GM19351 (cell line): ENCODE results near the gene SAP25.
A peak's percentile ranks its signal among the peaks of the same experiment; 100 is the strongest.
"Not testable (repeated sequence)": the region's sequence is repeated elsewhere in the genome, so short reads cannot be mapped to it uniquely, and the experiment has no call there.

Experiments used
- ATAC-seq: cut with Tn5 transposase; IDR thresholded peaks from one replicate; pipeline ENCODE4 v1.9.1; 2021; ENCODE audit warnings: mild to moderate bottlenecking, moderate library complexity; ENCODE audit not compliant: unreplicated experiment

Gene SAP25

GRCh38 chr7:100576384-100576993, 2.8 kb upstream of the SAP25 start:
- no peak for ATAC-seq

- no peak for ATAC-seq
Observed at GRCh38 chr7:100575746-100576383, 2.2 kb upstream of the SAP25 start.

- no peak for ATAC-seq
Observed at GRCh38 chr7:100575206-100575631, 1.5 kb upstream of the SAP25 start.

- no peak for ATAC-seq
Observed at GRCh38 chr7:100574362-100575205, 884 bp upstream of the SAP25 start.

GRCh38 chr7:100572949-100573675, 588 bp downstream of the SAP25 start:
- no peak for ATAC-seq

- ATAC-seq: no peak
Observed at GRCh38 chr7:100572281-100572948, 1.3 kb downstream of the SAP25 start.

GRCh38 chr7:100571829-100572116, 1.9 kb downstream of the SAP25 start:
- no peak for ATAC-seq

- ATAC-seq: no peak
Observed at GRCh38 chr7:100570954-100571828, 2.5 kb downstream of the SAP25 start.

- peak; percentile 57 for ATAC-seq
Observed at GRCh38 chr7:100568896-100569844, 4.5 kb downstream of the SAP25 start.

- no peak for ATAC-seq
Observed at GRCh38 chr7:100568176-100568895, 5.4 kb downstream of the SAP25 start.

GRCh38 chr7:100567751-100568175, 5.9 kb downstream of the SAP25 start:
- ATAC-seq: no peak

GRCh38 chr7:100567031-100567730, 6.5 kb downstream of the SAP25 start:
- no peak for ATAC-seq

- no peak for ATAC-seq
Observed at GRCh38 chr7:100566018-100566531, 7.6 kb downstream of the SAP25 start.

- no peak for ATAC-seq
Observed at GRCh38 chr7:100565133-100565571, 8.5 kb downstream of the SAP25 start.

- ATAC-seq: not testable (repeated sequence)
Observed at GRCh38 chr7:100564405-100564804, 9.3 kb downstream of the SAP25 start.

GRCh38 chr7:100563809-100564400, 9.8 kb downstream of the SAP25 start:
- peak; percentile 45 for ATAC-seq

GRCh38 chr7:100563100-100563564, 10.6 kb downstream of the SAP25 start:
- no peak for ATAC-seq
